Activated T-cell treated with anti-CD3 and anti-CD28 coated beads, Interleukin-2, amount 50 U/mL, for 24 hours (primary cell): ENCODE results near the gene KIF26B.

ENCODE experiments used
- DNase-seq: peaks from one replicate; pipeline ENCODE4 v3.0.0-alpha.2; 2020
- H3K27ac Mint-ChIP-seq: 2 replicates; pipeline ENCODE4 v1.8.0; 2020; ENCODE audit warnings: mild to moderate bottlenecking, mixed read lengths
- H3K27me3 Mint-ChIP-seq: 2 replicates; pipeline ENCODE4 v1.8.0; 2020; ENCODE audit warnings: mixed read lengths
- H3K36me3 Mint-ChIP-seq: 2 replicates; pipeline ENCODE4 v1.8.0; 2020; ENCODE audit warnings: low read depth, mixed read lengths
- H3K4me1 Mint-ChIP-seq: 2 replicates; pipeline ENCODE4 v1.8.0; 2020; ENCODE audit warnings: low read depth, mixed read lengths
- H3K4me3 Mint-ChIP-seq: 2 replicates; pipeline ENCODE4 v1.8.0; 2020; ENCODE audit warnings: mild to moderate bottlenecking, moderate library complexity, mixed read lengths
- H3K9me3 Mint-ChIP-seq: 2 replicates; pipeline ENCODE4 v1.8.0; 2020; ENCODE audit warnings: mixed read lengths

The KIF26B gene

DNA sequence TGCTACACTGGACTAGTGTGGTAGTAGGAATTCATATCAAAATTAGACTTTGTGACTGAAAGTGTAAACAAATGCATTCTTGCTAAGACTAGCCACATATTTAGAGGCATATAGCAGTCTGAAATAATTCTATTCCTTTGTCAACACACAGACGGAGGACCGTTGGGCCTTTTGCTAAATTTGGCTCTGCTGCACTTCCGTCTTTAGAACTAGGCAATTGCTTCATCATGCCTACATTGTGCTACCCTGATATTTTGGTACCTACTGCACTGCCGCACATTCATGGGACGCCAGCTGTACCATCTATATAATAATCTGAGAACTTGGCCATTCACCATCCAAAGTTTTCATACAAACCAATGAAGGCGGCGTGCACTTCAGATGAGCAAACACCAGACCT is 346.8 kb downstream of the KIF26B start:
- Mint-ChIP-seq H3K4me3 (no peak overlapping the region), H3K27me3 (no peaks in the 10 kb centered on the region), H3K9me3 (no peaks in the 10 kb centered on the region), H3K36me3 (no peaks in the 10 kb centered on the region), H3K27ac (no peak overlapping the region), H3K4me1 (no peaks in the 10 kb centered on the region)
- DNase-seq = no peak

DNA sequence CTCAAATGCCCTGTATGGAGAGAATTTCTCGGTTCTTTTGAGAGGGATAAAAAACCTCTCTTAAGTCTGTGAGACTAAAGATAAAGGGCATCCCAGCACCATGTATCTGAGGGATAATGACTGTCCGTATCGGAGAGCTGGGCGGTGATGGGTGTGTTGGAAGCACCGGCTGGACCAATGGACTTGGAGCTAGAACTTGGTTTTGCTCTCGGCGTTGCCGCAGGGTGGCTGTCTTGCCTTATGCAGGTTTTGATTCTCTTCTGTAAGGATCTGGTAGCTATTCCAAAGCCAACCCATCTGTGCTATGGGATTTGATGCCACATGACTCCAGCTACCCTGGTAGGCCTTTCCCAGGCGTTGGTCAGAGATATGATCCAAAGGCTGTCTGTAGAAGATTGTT is 348.8 kb downstream of the KIF26B start:
- Mint-ChIP-seq H3K4me3 (no peak overlapping the region), H3K36me3 (no peaks in the 10 kb centered on the region), H3K9me3 (no peaks in the 10 kb centered on the region), H3K27me3 (no peaks in the 10 kb centered on the region), H3K27ac (no peak overlapping the region), H3K4me1 (no peaks in the 10 kb centered on the region)
- no peak for DNase-seq

DNA sequence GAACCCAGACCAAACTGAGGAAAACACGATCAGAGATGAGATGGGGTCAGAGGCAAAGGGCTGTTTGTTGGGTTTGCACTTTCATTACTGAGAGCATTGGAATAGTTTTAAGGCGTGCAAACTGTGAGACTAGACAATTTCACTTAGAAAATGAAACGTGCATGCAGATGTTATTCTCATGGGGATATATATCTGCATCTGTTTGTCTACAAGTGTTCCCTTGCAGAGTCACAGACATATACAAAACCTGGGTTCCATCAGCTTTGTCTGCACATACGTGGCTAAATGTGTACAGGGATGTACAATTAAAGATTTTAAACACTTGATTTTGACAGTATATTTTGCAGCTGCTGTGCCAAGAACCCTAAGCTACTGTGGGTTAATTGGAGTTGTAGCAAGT is 355.4 kb downstream of the KIF26B start:
- Mint-ChIP-seq H3K36me3 (no peaks in the 10 kb centered on the region), H3K4me1 (no peaks in the 10 kb centered on the region), H3K27me3 (peaks cover 21% of the 10 kb centered on the region), H3K4me3 (no peak overlapping the region), H3K27ac (no peak overlapping the region), H3K9me3 (peaks cover 3% of the 10 kb centered on the region)
- no peak for DNase-seq

DNA sequence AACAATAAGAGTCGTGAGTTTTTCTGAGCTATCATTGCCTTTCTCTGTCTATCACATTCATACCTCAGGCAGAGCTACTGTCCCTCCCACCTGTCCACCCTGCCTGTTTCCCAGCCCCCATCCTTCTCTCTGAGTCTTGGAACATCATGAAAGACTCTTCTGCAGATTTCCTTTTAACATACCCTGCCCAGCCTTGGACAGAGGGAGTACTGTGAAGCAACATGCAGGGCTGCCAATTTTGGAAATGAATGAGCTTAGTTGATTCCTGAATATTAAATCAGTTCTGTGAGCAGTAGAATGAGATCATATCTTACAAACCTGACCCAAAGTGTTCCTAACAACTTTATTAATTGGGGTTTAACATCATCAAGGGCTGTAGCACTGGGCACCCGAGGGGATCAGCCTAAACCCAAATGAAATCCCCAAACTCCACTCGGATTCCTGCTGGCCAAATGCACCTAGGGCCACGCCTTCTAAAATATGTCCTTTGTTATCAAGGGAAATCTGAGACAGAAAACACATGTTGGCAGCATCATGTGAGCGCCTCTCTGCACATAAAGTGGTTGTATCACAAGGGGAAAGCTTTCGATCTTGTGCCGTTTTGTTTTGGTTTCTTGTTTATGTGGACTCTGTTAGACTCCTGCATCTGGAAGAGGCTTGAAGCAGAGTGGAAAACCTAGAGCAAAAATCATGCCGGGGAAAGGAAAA is 357.6 kb downstream of the KIF26B start:
- Mint-ChIP-seq H3K27ac (no peak overlapping the region), H3K9me3 (peaks cover 3% of the 10 kb centered on the region), H3K4me3 (no peak overlapping the region), H3K36me3 (no peaks in the 10 kb centered on the region), H3K4me1 (no peaks in the 10 kb centered on the region), H3K27me3 (peaks cover 23% of the 10 kb centered on the region)
- DNase-seq = no peak

DNA sequence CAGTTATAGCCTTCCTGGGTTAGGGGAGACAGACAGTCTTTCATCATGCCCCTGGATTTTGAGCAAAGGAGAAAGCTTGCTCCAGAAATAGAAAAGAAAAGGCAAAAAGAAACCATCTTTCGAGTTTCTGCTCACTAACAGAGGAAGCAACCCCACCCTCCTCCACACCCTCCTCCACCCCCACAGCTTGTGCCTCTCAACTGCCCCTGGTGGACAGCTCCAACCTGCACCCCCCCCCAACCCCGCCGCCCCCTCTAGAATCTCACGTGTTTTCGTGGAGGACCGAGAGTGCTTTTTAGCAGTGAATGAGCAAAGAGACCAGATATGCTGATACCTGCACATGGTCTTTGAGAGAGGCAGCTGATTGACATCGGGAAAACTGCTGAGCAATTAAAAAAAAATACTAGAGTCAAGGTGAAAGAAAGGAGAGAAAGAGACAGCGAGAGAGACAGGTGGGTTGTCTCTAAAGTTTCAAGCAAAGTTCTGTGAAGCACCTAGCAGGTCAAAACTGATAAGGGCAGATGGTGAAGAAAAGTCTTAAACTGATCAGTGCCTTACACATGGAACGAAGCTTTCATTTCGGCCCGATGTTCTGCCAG is 358.3 kb downstream of the KIF26B start:
- no peaks in the 10 kb centered on the region for H3K36me3 Mint-ChIP-seq
- no peak for DNase-seq
- H3K4me1 Mint-ChIP-seq = no peaks in the 10 kb centered on the region
- no peak overlapping the region for H3K27ac Mint-ChIP-seq
- H3K4me3 Mint-ChIP-seq = no peak overlapping the region
- H3K27me3 Mint-ChIP-seq = peaks cover 23% of the 10 kb centered on the region
- peaks cover 3% of the 10 kb centered on the region for H3K9me3 Mint-ChIP-seq

DNA sequence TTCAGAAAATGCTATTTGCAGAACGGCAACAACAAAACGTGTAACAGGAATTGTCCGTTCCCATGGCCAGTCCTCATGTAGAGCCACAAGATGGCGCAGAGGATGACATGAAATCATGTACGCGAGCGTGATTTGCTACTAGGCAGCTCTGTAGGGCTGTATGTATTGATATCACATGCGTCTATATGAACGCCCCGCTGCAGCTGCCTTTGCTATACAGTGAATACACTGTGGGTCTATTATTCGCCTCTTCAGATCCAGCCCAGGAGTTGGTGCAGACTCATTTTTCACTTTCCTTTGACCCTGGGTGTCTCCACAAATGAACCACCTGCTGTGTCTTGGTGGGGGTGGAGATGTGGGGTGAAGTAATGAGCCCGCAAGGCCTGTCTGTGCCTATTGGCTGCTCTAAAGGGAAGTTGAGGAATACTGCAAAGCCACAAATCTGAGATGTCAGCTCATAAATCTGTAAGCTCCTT is 361.5 kb downstream of the KIF26B start:
- no peak overlapping the region for H3K27ac Mint-ChIP-seq
- no peaks in the 10 kb centered on the region for H3K36me3 Mint-ChIP-seq
- H3K4me1 Mint-ChIP-seq = no peaks in the 10 kb centered on the region
- H3K9me3 Mint-ChIP-seq = no peaks in the 10 kb centered on the region
- DNase-seq = no peak
- H3K27me3 Mint-ChIP-seq = peaks cover 10% of the 10 kb centered on the region
- H3K4me3 Mint-ChIP-seq = no peak overlapping the region

DNA sequence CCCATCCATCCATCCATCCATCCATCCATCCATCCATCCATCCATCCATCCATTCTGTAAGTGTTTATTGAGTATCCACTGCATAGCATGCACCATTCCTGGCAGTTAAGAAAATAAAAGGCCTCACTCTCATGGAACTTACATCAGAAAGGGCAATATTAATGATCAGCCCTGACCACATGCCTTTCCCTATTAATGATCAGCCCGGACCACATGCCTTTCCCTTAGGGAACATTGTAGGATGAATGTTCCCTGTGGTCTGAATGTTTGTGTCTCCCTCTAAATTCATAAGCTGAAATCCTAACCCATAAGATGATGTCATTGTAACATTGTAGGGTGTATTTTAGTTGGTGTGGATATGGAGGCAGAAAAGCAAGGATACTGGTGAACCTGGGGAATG is 365.8 kb downstream of the KIF26B start:
- Mint-ChIP-seq H3K4me3 (no peak overlapping the region), H3K36me3 (no peaks in the 10 kb centered on the region), H3K9me3 (no peaks in the 10 kb centered on the region), H3K27me3 (peaks cover 2% of the 10 kb centered on the region), H3K4me1 (no peaks in the 10 kb centered on the region), H3K27ac (no peak overlapping the region)
- DNase-seq = no peak

DNA sequence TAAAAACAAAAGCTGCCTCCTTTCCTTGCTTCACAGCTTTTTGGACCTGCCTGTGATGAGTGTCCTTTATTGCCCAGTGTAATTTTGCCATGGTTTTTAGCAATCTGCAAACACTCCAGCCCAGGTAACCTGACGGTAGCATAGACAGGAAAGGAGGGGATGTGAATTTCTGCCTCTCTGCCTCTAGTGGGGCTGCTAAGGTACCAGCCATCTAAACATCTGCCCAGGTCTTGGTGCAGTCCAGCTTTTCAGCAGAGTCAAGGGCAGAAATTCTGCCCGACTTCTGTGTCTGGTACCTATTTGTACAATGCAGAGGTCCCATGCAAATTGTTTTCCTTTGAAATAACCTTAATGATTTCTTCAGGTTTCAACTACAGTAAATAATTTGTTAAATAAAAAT is 371.4 kb downstream of the KIF26B start:
- Mint-ChIP-seq H3K9me3 (no peaks in the 10 kb centered on the region), H3K27me3 (peaks cover 6% of the 10 kb centered on the region), H3K4me1 (no peaks in the 10 kb centered on the region), H3K36me3 (no peaks in the 10 kb centered on the region), H3K4me3 (no peak overlapping the region), H3K27ac (no peak overlapping the region)
- DNase-seq = no peak

DNA sequence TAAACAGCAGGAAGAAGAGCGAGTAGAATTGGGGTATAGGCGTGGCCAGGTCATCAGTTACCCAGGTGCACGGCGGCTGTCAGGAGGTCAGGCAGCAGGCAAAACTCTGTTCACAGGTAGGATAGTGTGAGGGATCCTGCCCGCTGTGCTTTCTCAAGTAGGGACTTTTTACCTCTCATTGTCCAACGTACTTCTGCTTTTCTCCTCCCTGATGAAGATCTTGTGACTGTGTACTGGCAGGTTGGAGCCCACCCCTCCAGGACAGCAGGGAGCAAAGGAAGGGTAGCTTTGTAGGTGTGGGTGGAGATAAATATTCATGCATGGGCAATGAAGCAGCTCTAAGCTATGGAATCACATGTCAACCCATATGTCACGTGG is 373.5 kb downstream of the KIF26B start:
- no peak overlapping the region for H3K27ac Mint-ChIP-seq
- H3K9me3 Mint-ChIP-seq = no peaks in the 10 kb centered on the region

DNA sequence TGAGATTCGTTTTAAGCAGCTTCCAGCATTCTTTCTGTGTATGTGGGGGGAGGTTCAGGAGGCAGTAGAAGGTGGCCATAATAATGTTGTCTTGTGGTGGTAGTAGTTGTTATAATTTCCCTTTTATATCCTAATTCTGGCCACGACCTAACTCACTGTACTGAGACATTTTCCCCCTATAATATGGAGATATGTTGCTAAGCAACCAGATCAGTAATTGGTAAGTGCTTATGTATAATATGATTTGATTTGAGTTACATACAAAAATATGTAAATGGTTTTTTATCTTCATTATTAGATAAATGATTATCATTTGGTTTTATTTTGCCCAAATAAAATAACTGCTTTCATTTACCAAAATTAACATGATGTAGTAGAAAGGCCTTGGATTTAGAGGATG is 376.2 kb downstream of the KIF26B start:
- H3K36me3 Mint-ChIP-seq = no peaks in the 10 kb centered on the region
- H3K4me3 Mint-ChIP-seq = no peak overlapping the region
- H3K27me3 Mint-ChIP-seq = peaks cover 6% of the 10 kb centered on the region
- no peaks in the 10 kb centered on the region for H3K4me1 Mint-ChIP-seq
- H3K9me3 Mint-ChIP-seq = no peaks in the 10 kb centered on the region
- no peak overlapping the region for H3K27ac Mint-ChIP-seq
- DNase-seq = no peak

More for the DNA sequence above, 373.5 kb downstream of the KIF26B start:
- Mint-ChIP-seq H3K27me3 (peaks cover 6% of the 10 kb centered on the region), H3K4me1 (no peaks in the 10 kb centered on the region), H3K36me3 (no peaks in the 10 kb centered on the region), H3K4me3 (no peak overlapping the region)
- no peak for DNase-seq

DNA sequence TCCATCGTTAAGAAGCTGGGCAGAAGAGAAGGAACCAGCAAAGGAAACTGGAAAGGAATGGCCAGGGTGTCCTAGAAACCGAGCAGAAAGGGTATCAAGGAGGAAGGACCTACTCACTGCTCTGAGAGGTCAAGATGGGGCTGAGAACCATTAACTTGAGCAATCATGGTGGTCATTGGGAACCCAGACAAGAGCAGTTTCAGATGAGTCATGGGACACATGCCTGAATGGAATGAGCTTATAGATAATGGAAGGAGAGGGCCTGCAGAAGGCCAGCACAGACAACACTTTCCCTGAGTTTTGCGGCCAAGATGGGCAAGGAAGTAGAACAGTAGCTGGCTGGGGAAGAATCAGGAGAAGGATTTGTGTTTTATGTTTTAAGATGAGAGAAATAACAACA is 383.2 kb downstream of the KIF26B start:
- H3K27me3 Mint-ChIP-seq = no peaks in the 10 kb centered on the region
- no peaks in the 10 kb centered on the region for H3K36me3 Mint-ChIP-seq
- H3K27ac Mint-ChIP-seq = no peak overlapping the region
- no peaks in the 10 kb centered on the region for H3K9me3 Mint-ChIP-seq
- DNase-seq = no peak
- no peaks in the 10 kb centered on the region for H3K4me1 Mint-ChIP-seq
- no peak overlapping the region for H3K4me3 Mint-ChIP-seq

DNA sequence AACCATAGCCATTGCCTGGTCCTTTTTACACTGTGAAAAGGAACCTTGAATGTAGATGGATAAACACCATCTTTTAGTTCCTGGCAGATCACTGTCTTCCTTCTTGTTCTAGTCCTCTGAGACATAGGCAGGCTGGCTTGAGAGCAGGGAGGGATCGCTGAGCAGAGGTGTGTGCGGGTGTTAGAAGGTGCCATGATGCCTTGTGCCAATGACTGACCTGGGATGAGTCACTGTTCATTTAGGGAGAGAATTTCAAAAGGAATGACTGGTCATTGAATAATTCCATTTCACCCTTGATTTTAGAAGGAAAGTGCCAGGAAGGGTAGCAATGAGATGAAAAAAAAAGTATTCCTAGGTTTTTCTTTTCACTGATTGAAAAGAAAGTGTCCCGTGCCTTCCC is 383.9 kb downstream of the KIF26B start:
- no peaks in the 10 kb centered on the region for H3K9me3 Mint-ChIP-seq
- H3K36me3 Mint-ChIP-seq = no peaks in the 10 kb centered on the region
- no peaks in the 10 kb centered on the region for H3K4me1 Mint-ChIP-seq
- no peak for DNase-seq
- no peak overlapping the region for H3K27ac Mint-ChIP-seq
- no peak overlapping the region for H3K4me3 Mint-ChIP-seq
- H3K27me3 Mint-ChIP-seq = no peaks in the 10 kb centered on the region

DNA sequence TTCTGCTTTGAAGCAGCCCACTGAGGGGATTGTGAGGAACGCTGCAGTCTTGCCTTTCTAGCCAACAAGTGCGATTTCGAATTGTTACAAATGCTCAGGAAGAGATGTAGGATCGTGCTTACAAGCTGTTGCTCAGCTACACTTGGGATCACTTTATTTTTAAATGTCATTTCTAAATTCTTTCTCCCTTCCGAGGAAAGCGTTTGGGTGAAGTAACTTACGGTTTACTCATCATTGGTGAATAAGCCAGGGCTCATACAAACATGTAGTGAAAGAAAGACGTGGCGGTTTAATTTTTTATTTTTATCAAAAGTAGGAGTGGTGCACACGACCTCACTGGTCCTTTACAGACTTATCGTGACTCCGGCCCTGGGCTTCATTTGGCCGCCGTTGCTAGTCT is 386.6 kb downstream of the KIF26B start:
- no peak for DNase-seq
- H3K9me3 Mint-ChIP-seq = no peaks in the 10 kb centered on the region
- no peaks in the 10 kb centered on the region for H3K27me3 Mint-ChIP-seq
- H3K27ac Mint-ChIP-seq = no peak overlapping the region
- H3K4me3 Mint-ChIP-seq = no peak overlapping the region
- no peaks in the 10 kb centered on the region for H3K4me1 Mint-ChIP-seq
- no peaks in the 10 kb centered on the region for H3K36me3 Mint-ChIP-seq

DNA sequence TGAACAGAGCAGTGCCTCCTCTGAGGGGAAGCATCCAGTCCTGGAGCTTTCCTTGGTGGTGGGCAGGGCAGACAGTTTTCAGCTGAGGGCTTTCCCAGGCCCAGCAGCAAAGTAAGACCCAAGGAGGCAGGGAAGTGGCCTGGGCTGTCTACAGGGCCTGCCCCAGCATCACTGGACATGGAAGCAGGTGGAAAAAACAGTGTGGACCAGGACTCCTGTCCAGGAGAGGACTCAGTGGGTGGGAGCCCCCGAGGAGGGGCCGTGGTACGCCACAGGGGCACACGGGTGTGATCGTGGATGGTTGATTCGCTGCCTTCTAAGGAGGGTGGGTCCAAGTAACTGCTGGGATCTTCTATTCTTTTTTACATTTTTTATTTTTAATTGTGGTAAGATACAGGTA is 387.6 kb downstream of the KIF26B start:
- no peak for DNase-seq
- Mint-ChIP-seq H3K4me1 (no peaks in the 10 kb centered on the region), H3K4me3 (no peak overlapping the region), H3K27ac (no peak overlapping the region), H3K9me3 (no peaks in the 10 kb centered on the region), H3K27me3 (no peaks in the 10 kb centered on the region), H3K36me3 (no peaks in the 10 kb centered on the region)

DNA sequence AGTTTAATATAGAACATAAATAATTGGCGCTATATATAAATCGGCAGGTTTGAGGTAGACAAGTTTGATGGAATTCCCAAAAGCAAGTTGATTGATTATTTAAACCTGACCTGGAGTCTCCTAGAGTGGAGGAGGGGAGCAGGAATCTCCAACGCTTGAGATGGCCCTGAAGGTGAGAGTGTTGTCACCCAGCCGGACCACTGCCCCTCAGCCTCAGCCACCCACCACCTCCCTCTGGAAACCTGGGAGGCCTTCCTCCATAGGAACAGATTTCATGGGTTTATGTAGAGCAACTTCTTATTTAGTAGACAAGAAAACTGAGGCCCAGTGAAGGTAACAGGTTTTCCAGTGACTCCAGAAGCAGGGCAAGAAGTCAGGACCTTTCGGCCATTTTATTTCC is 389.5 kb downstream of the KIF26B start:
- no peaks in the 10 kb centered on the region for H3K4me1 Mint-ChIP-seq
- no peak overlapping the region for H3K4me3 Mint-ChIP-seq
- H3K36me3 Mint-ChIP-seq = no peaks in the 10 kb centered on the region
- H3K9me3 Mint-ChIP-seq = no peaks in the 10 kb centered on the region
- H3K27me3 Mint-ChIP-seq = no peaks in the 10 kb centered on the region
- no peak for DNase-seq
- H3K27ac Mint-ChIP-seq = no peak overlapping the region

DNA sequence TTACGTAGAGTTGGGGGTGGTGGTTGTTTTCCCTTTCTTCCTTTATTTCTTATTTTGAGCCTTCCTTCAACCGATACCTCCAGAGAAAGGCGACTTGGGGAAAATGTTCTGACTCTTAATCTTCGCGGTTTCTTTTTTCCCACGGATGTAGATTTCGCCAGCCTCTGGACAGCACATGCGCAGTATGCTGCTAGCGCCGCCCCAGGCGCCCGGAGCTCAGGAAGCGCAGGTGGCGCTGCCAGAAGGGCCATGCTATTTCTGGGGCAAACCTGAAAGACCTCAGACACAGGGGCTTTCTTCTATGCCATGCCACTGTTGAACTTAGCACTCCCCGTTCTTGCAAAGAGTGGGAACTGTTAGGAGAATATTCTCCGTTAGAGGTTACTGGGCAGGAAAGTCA is 392.1 kb downstream of the KIF26B start:
- Mint-ChIP-seq H3K4me1 (no peaks in the 10 kb centered on the region), H3K9me3 (no peaks in the 10 kb centered on the region), H3K27me3 (no peaks in the 10 kb centered on the region), H3K36me3 (no peaks in the 10 kb centered on the region), H3K27ac (no peak overlapping the region), H3K4me3 (no peak overlapping the region)
- DNase-seq = no peak
